Bronchial epithelial cell (primary cell): ENCODE results near the gene ZFHX2. TPM values are rescaled to one million over a fixed set of nuclear protein-coding genes. Genes with fewer than 3 reads are reported as not detected.
A peak's percentile ranks its signal among the peaks of the same experiment; 100 is the strongest.

ENCODE experiments used
- DNase-seq: peaks from one replicate; pipeline ENCODE4 v3.0.0-alpha.2; 2010; ENCODE audit warnings: low read depth
- FAIRE-seq: peaks from 2 replicates; lab custom pipeline; 2011; peaks lifted over from hg19 to GRCh38; lab: Jason Lieb, UNC
- H3K27me3 ChIP-seq: 2 replicates; pipeline ENCODE4 v1.5.1; 2011; ENCODE audit warnings: low read length; ENCODE audit not compliant: control insufficient read depth, insufficient read depth
- H3K36me3 ChIP-seq: 2 replicates; pipeline ENCODE4 v1.5.1; 2011; ENCODE audit warnings: low read length; ENCODE audit not compliant: control insufficient read depth, insufficient read depth
- H3K4me3 ChIP-seq: 2 replicates; pipeline ENCODE4 v1.5.1; 2011; ENCODE audit warnings: mild to moderate bottlenecking, low read depth, low read length, control low read depth
- CTCF ChIP-seq: IDR thresholded peaks from 2 replicates; pipeline ENCODE4 v1.5.1; 2011; ENCODE audit warnings: mild to moderate bottlenecking, moderate library complexity, low read length, control low read depth, inconsistent platforms; ENCODE audit not compliant: insufficient read depth, severe bottlenecking
- total RNA-seq: library from RNA; depleted of rRNA; stranded (reverse); fragments of >200 nt; gene quantifications from 2 replicates; pipeline ENCODE4 v1.2.1, GENCODE V29; 2014

The ZFHX2 gene
- total RNA-seq, 1 donor from 2014 or later: 0.26 TPM

- peaks cover 5% of the 10 kb centered on the region for H3K27me3 ChIP-seq
- TF ChIP-seq CTCF: no peak
- FAIRE-seq: no peak
- no peaks in the 10 kb centered on the region for H3K36me3 ChIP-seq
- no peak for DNase-seq
- no peak overlapping the region for H3K4me3 ChIP-seq
Observed at GRCh38 chr14:23546450-23547035, 5.0 kb downstream of the ZFHX2 start.

DNA sequence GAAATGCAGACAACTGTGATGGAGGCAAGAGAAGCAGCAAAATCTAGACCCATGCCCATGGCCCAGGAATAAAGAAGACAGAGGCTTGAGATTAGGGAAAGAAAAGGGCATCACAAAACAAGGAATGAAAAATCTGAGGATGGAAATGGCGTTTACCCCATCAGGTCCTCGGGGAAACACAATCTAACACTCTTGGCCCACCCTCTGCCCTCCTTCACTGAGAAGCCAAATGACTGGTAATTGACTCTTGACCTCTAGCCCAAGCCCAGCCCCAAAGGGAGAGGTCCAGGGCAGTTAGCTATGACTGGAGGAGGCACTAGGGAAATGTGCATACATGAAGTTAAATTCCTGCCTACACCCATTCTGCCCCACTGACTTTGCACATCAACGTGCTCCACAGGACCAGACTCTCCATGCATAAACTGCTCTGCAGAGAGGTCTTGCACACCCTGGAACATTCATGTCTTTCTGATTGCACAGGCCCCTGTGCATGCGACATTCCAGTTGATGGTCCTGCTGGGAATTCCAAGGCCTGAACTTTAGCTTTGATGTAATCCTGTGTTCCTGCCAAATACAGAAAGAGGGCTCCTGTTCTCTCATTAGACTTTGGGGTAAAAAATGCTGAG is 5.7 kb downstream of the ZFHX2 start:
- peaks cover 5% of the 10 kb centered on the region for H3K27me3 ChIP-seq
- H3K36me3 ChIP-seq: no peaks in the 10 kb centered on the region
- peak; percentile 70 for FAIRE-seq
- TF ChIP-seq CTCF: no peak
- H3K4me3 ChIP-seq: no peak overlapping the region
- no peak for DNase-seq

DNA sequence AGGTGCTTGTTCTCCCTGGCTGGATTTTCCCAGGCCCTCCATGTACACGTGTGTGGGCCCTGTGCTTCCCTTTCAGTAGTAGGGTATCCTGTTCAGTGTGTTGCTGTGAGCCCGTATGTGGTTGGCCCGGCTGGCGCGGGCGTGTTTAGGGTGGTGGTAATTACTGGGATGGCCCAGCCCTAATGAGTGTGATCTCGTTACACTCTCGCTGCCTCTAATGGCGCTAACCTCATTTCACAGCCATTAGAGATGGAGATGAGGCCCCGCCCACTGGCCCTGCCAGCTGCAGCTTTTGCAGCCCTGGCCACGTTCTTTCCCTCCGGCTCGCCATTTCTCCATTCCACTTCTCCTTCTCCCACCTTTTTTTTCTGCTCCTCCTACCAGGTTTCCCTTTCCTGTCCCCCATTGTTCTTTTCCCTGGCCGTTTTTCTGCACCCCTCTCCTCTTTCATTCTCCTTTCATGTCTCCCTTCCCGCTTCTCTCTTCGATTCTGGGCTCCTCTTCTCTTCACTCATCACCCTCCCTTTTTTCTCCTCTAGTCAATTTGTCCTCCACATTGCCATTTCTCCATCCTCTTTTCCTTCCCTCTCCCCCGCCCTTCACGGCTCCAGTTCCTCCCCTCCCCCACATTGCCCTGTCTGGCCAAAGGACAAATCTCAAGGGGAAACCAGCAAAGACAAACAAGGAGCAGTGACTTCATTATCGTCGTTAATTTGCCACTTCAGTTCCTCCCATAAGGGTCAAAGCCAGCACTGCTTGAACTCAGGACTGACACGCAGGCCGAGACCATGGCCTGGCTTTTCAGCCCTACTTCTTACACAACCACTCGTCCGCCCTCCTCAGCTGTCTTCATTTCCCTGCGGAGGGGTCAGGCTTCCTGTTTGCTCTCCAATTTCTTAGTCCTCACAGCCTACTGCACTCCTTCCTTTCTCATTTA is 6.8 kb downstream of the ZFHX2 start:
- Histone ChIP-seq H3K27me3 (peaks cover 1% of the 10 kb centered on the region), H3K4me3 (no peak overlapping the region), H3K36me3 (no peaks in the 10 kb centered on the region)
- FAIRE-seq (no peak), DNase-seq (no peak)
- TF ChIP-seq CTCF: no peak

GRCh38 chr14:23543403-23543802 is 8.2 kb downstream of the ZFHX2 start:
- TF ChIP-seq CTCF: no peak

DNA sequence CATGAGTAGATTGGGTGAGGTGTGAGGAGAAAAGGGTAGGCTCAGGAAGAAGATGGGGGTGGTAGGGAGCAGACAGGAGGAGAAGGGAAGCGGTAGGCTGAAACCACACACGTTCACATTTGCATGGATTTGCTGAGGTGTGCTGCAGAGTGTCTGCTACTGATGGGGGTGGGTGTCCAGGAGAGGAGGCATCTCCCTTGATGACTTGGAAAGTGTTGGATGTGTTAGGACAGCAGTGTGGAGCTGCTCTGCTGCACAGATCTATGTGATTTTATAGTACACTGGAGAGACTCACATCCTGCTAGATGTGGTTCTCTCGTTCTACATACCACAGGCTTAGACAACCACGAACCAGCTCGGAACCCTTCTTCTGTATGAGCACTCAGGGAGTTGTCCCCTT is 9.3 kb downstream of the ZFHX2 start:
- TF ChIP-seq CTCF: no peak
- no peak for DNase-seq
- H3K27me3 ChIP-seq: no peaks in the 10 kb centered on the region
- peak; percentile 28 for FAIRE-seq
- no peak overlapping the region for H3K4me3 ChIP-seq
- H3K36me3 ChIP-seq: no peaks in the 10 kb centered on the region

More at GRCh38 chr14:23543403-23543802, 8.2 kb downstream of the ZFHX2 start:
- no peaks in the 10 kb centered on the region for H3K27me3 ChIP-seq
- FAIRE-seq (no peak), DNase-seq (no peak)
- no peak overlapping the region for H3K4me3 ChIP-seq
- H3K36me3 ChIP-seq: no peaks in the 10 kb centered on the region
